ENCODE measurements around the gene MACF1. TPM values are rescaled to one million over a fixed set of nuclear protein-coding genes. Genes with fewer than 3 reads are reported as not detected.

MACF1 gene
- total and polyA plus RNA-seq, 4 donors, result 23.3 to 216 (median 51.2) TPM

- peak overlapping the region in 2 of 3 donors; percentile 27 to 44 for H3K4me3 ChIP-seq (ENCODE audit: low read depth in 1 of 3, low read length in 3 of 3)
- TF ChIP-seq REST (IDR thresholded peaks at IDR 0.05) (no peak), HNF4G (IDR thresholded peaks at IDR 0.05) (no peak)
- TF ChIP-seq, protein P1, sequence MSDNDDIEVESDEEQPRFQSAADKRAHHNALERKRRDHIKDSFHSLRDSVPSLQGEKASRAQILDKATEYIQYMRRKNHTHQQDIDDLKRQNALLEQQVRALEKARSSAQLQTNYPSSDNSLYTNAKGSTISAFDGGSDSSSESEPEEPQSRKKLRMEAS (IDR thresholded peaks at IDR 0.05), result no peak
- WGBS, result 64% methylated on average over 4 of the region's 4 CpGs
- H3K36me3 ChIP-seq (ENCODE audit: control insufficient read depth in 4 of 4, insufficient read depth in 3 of 4, low read depth in 1 of 4, low read length in 3 of 4), result no peaks in the 10 kb centered on the region
- H3K27ac ChIP-seq (ENCODE audit: low read depth in 1 of 2, low read length in 2 of 2), result peak overlapping the region; percentile 47 to 80
- H3K4me1 ChIP-seq (ENCODE audit: control insufficient read depth in 4 of 4, insufficient read depth in 4 of 4, low read length in 3 of 4), result peaks cover 1 to 10% (median 5%) of the 10 kb centered on the region in 4 donors
- no peaks in the 10 kb centered on the region for H3K9me3 ChIP-seq (ENCODE audit: control insufficient read depth in 4 of 4, low read length in 3 of 4)
- H3K27me3 ChIP-seq (ENCODE audit: control insufficient read depth in 4 of 4, insufficient read depth in 4 of 4, low read length in 3 of 4), result no peaks in the 10 kb centered on the region
- DNase-seq (ENCODE audit: low spot score), result no peak
- H3K9ac ChIP-seq (ENCODE audit: low read depth in 1 of 2, low read length in 2 of 2), result peak overlapping the region; percentile 8 to 73
Observed at GRCh38 chr1:39205102-39205780, 746 bp downstream of the MACF1 start.

DNA sequence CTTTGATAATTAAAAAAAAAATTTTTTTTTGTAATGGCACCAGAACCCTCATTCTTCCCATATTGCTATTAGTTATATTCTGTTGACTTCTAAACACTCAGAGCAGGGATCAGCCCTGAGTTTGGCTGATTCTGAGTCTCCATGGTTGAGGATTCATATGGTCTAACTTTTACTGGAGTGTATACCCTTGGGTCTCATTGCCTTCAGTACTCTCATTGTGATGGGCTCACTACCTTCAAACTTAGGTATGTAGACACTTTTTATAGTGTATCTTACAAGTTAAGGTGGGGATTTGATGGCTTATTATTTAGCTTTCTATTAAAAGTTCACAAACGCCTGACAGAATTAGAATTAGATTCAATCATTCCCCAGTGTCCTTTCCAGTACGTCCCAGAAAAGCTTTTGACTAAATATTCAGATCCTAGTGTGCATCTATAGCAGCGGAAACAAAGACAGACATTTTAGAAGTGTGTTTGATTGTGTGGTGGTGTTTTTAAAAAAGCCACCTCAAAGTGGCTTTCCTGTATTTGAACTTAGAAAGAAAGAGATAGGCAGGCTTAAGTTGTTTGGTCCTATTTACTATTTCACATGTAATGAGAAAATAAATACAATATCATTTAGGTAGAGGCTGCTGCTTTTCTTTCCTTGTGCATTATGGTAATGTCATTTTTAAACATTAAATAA is 1.4 kb downstream of the MACF1 start:
- Histone ChIP-seq H3K27ac (ENCODE audit: low read depth in 1 of 2, low read length in 2 of 2) (peak overlapping the region; percentile 47 to 80), H3K4me1 (ENCODE audit: control insufficient read depth in 4 of 4, insufficient read depth in 4 of 4, low read length in 3 of 4) (peaks cover 0 to 6% (median 2%) of the 10 kb centered on the region in 4 donors), H3K27me3 (ENCODE audit: control insufficient read depth in 4 of 4, insufficient read depth in 4 of 4, low read length in 3 of 4) (no peaks in the 10 kb centered on the region), H3K9ac (ENCODE audit: low read depth in 1 of 2, low read length in 2 of 2) (peak overlapping the region; percentile 8 to 73), H3K9me3 (ENCODE audit: control insufficient read depth in 4 of 4, low read length in 3 of 4) (no peaks in the 10 kb centered on the region), H3K4me3 (ENCODE audit: low read depth in 1 of 3, low read length in 3 of 3) (peak overlapping the region in 1 of 3 donors; percentile 27), H3K36me3 (ENCODE audit: control insufficient read depth in 4 of 4, insufficient read depth in 3 of 4, low read depth in 1 of 4, low read length in 3 of 4) (no peaks in the 10 kb centered on the region)
- WGBS, result 50% methylated on average over 3 of the region's 3 CpGs
- DNase-seq (ENCODE audit: low spot score), result no peak
- TF ChIP-seq HNF4A (conservative IDR thresholded peaks at IDR 0.05) (no peak), FOXA2 (IDR thresholded peaks at IDR 0.05) (no peak), TAF1 (conservative IDR thresholded peaks at IDR 0.05) (no peak), CTCF (IDR thresholded peaks at IDR 0.05; ENCODE audit: low read depth, low read length, missing input control) (no peak), YY1 (IDR thresholded peaks at IDR 0.05) (no peak), NR2F2 (IDR thresholded peaks at IDR 0.05) (no peak), ATF3 (IDR thresholded peaks at IDR 0.05) (no peak), RAD21 (IDR thresholded peaks at IDR 0.05) (no peak), REST (IDR thresholded peaks at IDR 0.05) (no peak), RXRA (IDR thresholded peaks at IDR 0.05) (no peak), GABPA (IDR thresholded peaks at IDR 0.05 in 1 of 2, conservative IDR thresholded peaks at IDR 0.05 in 1 of 2) (no peak), ZBTB33 (IDR thresholded peaks at IDR 0.05) (no peak), SP1 (IDR thresholded peaks at IDR 0.05) (no peak), HNF4G (IDR thresholded peaks at IDR 0.05) (no peak), EGR1 (IDR thresholded peaks at IDR 0.05; ENCODE audit: low read depth in 2 of 2) (no peak), FOXA1 (IDR thresholded peaks at IDR 0.05) (no peak), JUND (IDR thresholded peaks at IDR 0.05) (no peak)
- TF ChIP-seq, protein P1 (IDR thresholded peaks at IDR 0.05), result no peak
